HepG2 (cell line): ENCODE results near the gene MRPL9. TPM values are rescaled to one million over a fixed set of nuclear protein-coding genes. Genes with fewer than 3 reads are reported as not detected.

Source experiments
- AHR ChIP-seq: IDR thresholded peaks from 2 replicates; pipeline ENCODE4 v1.6.1; 2018; ENCODE audit warnings: missing genetic modification reagents, missing compliant biosample characterization
- ARID3A ChIP-seq: IDR thresholded peaks from 2 replicates; pipeline ENCODE4 v1.6.1; 2012; ENCODE audit warnings: low read depth, low read length, improper control_type of control experiment
- BORCS8-MEF2B ChIP-seq: sonication (generic); formaldehyde crosslinking; IDR thresholded peaks from 2 replicates; pipeline ENCODE4 v1.8.0; 2022; ENCODE audit warnings: mild to moderate bottlenecking, missing genetic modification reagents
- CTCF ChIP-seq: sonication (generic); formaldehyde crosslinking; IDR thresholded peaks from 2 replicates; pipeline ENCODE4 v1.5.0; 2020; ENCODE audit warnings: mild to moderate bottlenecking, missing genetic modification reagents, moderate library complexity
- GMEB1 ChIP-seq: sonication (generic); formaldehyde crosslinking; IDR thresholded peaks from 2 replicates; pipeline ENCODE4 v1.5.1; 2020; ENCODE audit warnings: missing genetic modification reagents, mild to moderate bottlenecking, borderline replicate concordance
- HIVEP1 ChIP-seq: sonication (generic); formaldehyde crosslinking; IDR thresholded peaks from 2 replicates; pipeline ENCODE4 v1.4.0; 2020; ENCODE audit warnings: mild to moderate bottlenecking, missing genetic modification reagents
- MAFG ChIP-seq: sonication (generic); formaldehyde crosslinking; IDR thresholded peaks from 2 replicates; pipeline ENCODE4 v1.5.1; 2020; ENCODE audit warnings: mild to moderate bottlenecking, missing genetic modification reagents
- PATZ1 ChIP-seq: sonication (generic); formaldehyde crosslinking; IDR thresholded peaks from 2 replicates; pipeline ENCODE4 v1.4.0; 2020; ENCODE audit warnings: missing genetic modification reagents
- XRCC5 ChIP-seq: fragments of 200-400 bp; formaldehyde crosslinking; optimal IDR thresholded peaks from 2 replicates; pipeline ENCODE3; 2017; ENCODE audit warnings: mild to moderate bottlenecking, low read length
- ZNF570 ChIP-seq: sonication (generic); formaldehyde crosslinking; IDR thresholded peaks from 2 replicates; pipeline ENCODE4 v1.4.0; 2020; ENCODE audit warnings: mild to moderate bottlenecking, missing genetic modification reagents, borderline replicate concordance
- ZNF580 ChIP-seq: IDR thresholded peaks from 2 replicates; pipeline ENCODE4 v1.6.1; 2016; ENCODE audit warnings: low read depth, borderline replicate concordance
- ZNF687 ChIP-seq: sonication (generic); formaldehyde crosslinking; IDR thresholded peaks from 2 replicates; pipeline ENCODE4 v1.5.1; 2020; ENCODE audit warnings: mild to moderate bottlenecking, missing genetic modification reagents, moderate library complexity
- polyA plus RNA-seq, 8 experiments: library from polyadenylated mRNA; depleted of rRNA in 3 of 8; stranded (reverse) in 7 of 8; unstranded in 1 of 8; fragments of >200 nt; fragmentation: Illumina TruSeq in 4 of 8; extraction: Trizol in 4 of 8; gene quantifications; 2 replicates each; pipeline versions ENCODE4 v1.2.1 to v1.2.3, GENCODE V29; 2011 to 2016; ENCODE audit warnings: low read depth in 4 of 8, missing spikeins in 1 of 8, mixed read lengths in 1 of 8; ENCODE audit not compliant: insufficient read depth in 1 of 8
- total RNA-seq, 5 experiments: library from RNA; depleted of rRNA; stranded (reverse); fragments of >200 nt; fragmentation: Illumina TruSeq; extraction: Trizol; gene quantifications; 2 replicates each; pipeline ENCODE4 v1.2.3, GENCODE V29; 2016; ENCODE audit warnings: low read depth in 1 of 5

The MRPL9 gene
- total and polyA plus RNA-seq, 2 of the 13 experiments (the other 11 are each of a cell fraction or from before 2014, with no cell fraction given), result 72.1 to 107 TPM

GRCh38 chr1:151715726-151716404 lies 47.4 kb downstream of the MRPL9 start (continued):
- TF ChIP-seq PATZ1 (CRISPR knock-in tag) (peak; percentile 60; the same call in 1 of the 2 replicates), AHR (CRISPR knock-in tag) (no peak), ZNF687 (CRISPR knock-in tag) (peak; percentile 34; the same call in 1 of the 2 replicates), HIVEP1 (0 out of 2 replicates have a peak, but pooled peaks have one; percentile 21), XRCC5 (peak; percentile 27), BORCS8-MEF2B (CRISPR knock-in tag) (0 out of 2 replicates have a peak, but pooled peaks have one; percentile 51), ARID3A (no peak), ZNF580 (CRISPR knock-in tag) (no peak), ZNF570 (no peak), CTCF (CRISPR knock-in tag) (peak; percentile 62), MAFG (CRISPR knock-in tag) (no peak), GMEB1 (CRISPR knock-in tag) (no peak)
